Loucy (cell line): ENCODE data around the gene GULP1.

ENCODE experiments used
- EZH2phosphoT487 ChIP-seq: fragments of 200-600 bp; IDR thresholded peaks from 2 replicates; pipeline ENCODE4 v1.6.1; 2018; ENCODE audit warnings: antibody characterized with exemption, mild to moderate bottlenecking, moderate library complexity, borderline replicate concordance
- TF ChIP-seq, protein P1 (sequence below): fragments of 200-600 bp; sonication (generic); conservative IDR thresholded peaks from 2 replicates; pipeline ENCODE4 v1.5.1; 2014; ENCODE audit warnings: mild to moderate bottlenecking, antibody characterized with exemption, low read length

DNA sequence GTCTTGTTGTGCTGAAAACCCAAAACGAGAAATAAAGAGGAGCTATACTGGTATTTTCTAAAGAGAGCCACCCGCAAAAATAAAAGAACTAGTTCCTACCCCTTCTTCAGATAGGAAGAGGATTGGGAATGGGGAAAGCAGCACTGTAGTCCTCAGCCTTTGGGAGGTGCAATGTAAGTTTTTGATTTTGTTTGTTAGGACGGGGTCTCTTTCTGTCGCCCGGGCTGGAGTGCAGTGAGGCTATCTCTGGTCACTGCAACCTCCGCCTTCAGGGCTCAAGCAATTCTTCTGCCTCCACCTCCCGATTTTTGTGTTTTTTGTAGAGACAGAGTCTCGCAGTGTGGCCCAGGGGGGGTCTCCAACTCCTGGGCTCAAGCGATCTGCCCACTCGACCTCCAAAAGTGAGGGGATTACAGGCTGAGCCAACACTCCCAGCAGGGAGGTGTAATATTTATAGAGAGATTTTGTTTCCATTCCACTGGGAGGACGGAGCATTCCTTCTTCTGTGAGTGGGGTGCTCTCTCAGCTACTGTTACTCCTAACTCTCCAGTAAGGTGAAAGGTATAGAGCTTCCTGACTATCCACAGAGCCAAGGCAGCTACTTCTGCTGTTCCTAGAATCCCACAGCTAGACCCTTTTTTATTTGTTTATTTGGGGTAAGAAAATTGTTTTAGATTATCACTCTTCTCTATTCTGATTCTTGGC is 13.1 kb upstream of the GULP1 start:
- TF ChIP-seq, protein P1, sequence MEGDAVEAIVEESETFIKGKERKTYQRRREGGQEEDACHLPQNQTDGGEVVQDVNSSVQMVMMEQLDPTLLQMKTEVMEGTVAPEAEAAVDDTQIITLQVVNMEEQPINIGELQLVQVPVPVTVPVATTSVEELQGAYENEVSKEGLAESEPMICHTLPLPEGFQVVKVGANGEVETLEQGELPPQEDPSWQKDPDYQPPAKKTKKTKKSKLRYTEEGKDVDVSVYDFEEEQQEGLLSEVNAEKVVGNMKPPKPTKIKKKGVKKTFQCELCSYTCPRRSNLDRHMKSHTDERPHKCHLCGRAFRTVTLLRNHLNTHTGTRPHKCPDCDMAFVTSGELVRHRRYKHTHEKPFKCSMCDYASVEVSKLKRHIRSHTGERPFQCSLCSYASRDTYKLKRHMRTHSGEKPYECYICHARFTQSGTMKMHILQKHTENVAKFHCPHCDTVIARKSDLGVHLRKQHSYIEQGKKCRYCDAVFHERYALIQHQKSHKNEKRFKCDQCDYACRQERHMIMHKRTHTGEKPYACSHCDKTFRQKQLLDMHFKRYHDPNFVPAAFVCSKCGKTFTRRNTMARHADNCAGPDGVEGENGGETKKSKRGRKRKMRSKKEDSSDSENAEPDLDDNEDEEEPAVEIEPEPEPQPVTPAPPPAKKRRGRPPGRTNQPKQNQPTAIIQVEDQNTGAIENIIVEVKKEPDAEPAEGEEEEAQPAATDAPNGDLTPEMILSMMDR, result no peak
- TF ChIP-seq EZH2phosphoT487, result no peak
